GM12891 (cell line): ENCODE data around the gene NAV2.
"Not testable (repeated sequence)": the region's sequence is repeated elsewhere in the genome, so short reads cannot be mapped to it uniquely, and the experiment has no call there.

Source experiments
- PAX5 ChIP-seq: IDR thresholded peaks from 2 replicates; pipeline ENCODE4 v1.6.1; 2011; ENCODE audit warnings: low read length, moderate library complexity, mild to moderate bottlenecking; ENCODE audit not compliant: insufficient read depth, severe bottlenecking
- POLR2A ChIP-seq: IDR thresholded peaks from 2 replicates; pipeline ENCODE4 v1.6.1; 2011; ENCODE audit warnings: low read depth, low read length, control low read depth
- POLR2AphosphoS5 ChIP-seq: IDR thresholded peaks from 2 replicates; pipeline ENCODE4 v1.6.1; 2011; ENCODE audit warnings: low read depth, low read length, control low read depth
- SPI1 ChIP-seq: IDR thresholded peaks from 2 replicates; pipeline ENCODE4 v1.6.1; 2011; ENCODE audit warnings: low read depth, low read length, control low read depth
- TAF1 ChIP-seq: IDR thresholded peaks from 2 replicates; pipeline ENCODE4 v1.6.1; 2011; ENCODE audit warnings: low read depth, low read length, control low read depth

GRCh38 chr11:19927403-19927802 is 214.8 kb downstream of the NAV2 start:
- TF ChIP-seq POLR2A, POLR2AphosphoS5, TAF1, SPI1, PAX5: not testable (repeated sequence)
